RKO (cell line): ENCODE measurements around the gene MBD1.
A peak's percentile ranks its signal among the peaks of the same experiment; 100 is the strongest.
"Not testable (repeated sequence)": the region's sequence is repeated elsewhere in the genome, so short reads cannot be mapped to it uniquely, and the experiment has no call there.

Source experiments
- DNase-seq: peaks from one replicate; pipeline ENCODE4 v3.0.0-alpha.2; 2016; ENCODE audit warnings: low spot score

The MBD1 gene

DNA sequence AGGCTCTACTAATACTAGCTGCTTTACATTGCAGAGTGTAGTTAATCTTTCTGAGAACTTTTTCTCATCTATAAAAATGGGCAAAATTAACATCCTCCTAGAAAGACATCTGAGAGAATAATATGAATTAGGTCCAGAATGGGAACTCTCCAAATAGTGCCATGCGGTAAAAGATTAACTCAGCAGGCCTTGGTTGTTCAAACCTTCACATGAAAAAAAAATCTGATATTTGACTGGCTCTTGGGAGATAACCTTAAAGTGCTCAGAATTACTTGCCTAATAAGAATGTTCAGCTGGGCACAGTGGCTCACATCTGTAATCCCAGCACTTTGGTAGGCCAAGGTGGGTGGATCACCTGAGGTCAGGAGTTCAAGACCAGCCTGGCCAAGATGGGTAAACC, 11.7 kb upstream of the MBD1 start:
- no peak for DNase-seq

DNA sequence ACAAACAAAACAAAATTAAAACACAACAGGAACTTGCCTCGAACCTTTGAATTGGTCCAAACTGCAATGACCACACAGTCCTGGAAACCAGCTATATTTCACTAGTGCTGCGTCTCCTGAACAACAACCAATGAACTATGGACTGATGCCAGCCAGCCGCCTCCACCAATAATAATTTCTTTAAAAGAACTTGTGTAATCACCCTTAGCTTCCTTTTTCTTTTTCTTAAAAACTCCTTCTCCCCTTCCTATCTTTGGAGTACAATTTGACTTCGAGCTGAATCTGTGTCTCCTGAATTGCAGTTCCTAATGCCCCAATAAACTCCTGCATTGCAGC, 7.8 kb upstream of the MBD1 start:
- no peak for DNase-seq

DNA sequence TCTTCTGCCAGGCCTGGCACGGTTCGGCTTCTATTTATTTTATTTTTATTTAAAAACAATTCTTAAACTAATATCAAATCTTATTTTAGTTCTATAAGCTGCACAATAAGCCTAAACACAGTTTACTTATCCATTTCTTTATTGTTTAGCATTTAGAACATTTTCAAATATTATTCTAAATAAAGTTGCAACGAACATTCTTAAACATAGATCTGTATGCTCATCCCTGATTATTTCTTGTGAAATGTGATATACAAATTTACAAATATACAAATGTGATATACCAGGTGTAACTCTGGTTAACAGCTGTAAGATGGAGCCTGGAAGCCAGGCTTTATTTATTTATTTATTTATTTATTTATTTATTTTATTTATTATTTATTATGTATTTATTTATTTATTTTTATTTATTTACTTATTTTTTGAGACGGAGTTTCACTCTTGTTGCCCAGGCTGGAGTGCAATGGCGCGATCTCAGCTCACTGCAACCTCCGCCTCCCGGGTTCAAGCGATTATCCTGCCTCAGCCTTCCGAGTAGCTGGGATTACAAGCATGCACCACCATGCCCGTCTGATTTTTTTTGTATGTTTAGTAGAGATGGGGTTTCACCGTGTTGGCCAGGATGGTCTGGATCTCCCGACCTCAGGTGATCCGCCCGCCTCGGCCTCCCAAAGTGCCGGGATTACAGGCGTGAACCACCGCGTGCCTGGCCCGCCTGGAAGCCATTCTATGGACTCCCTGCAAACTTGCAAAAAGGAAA, 7.2 kb upstream of the MBD1 start:
- not testable (repeated sequence) for DNase-seq

DNA sequence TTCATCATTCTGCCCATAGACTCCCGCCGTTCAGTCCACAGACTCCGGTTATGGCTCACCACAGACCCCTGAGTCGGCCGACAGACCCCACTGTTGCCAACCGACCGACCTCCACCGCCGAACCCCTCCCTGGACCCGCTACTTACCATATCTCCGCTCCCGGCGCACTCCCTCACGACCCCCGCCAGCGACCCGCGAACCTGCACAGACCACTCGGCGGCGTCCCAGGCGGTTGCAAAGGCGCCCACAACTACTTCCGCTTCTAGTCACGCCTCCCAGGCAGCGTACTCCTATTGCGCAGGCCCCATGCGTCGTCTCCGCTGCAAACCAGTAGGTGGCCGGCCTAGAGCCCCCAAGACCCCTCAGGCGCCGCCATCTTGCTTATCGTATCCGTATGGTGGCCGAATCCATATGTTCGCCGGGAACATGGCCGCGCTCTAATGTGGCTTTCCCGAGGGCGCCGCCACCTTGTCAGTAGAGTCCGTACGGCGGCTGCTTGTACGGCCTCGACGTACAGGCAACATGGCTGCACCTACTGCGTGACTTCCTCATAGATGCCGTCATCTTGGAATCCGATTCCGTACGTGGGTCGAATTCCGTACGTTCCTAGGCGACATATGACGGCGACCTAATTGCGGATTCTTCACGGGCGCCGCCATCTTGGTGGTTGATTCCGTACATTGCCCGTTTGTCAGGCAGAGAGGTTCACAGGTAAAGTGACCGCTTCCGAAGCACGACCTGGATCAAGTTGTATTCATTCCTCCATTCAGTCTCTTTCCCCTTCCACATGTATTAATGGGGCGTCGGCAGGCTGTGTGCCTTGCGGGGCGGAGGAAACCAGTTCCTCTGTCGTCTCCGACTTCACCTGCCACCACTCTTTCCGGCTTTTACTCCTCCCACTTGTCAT, 6.4 kb upstream of the MBD1 start, which contains the start of gene CXXC1:
TSS of gene CXXC1 (minus strand) at position 252 of the 907 bp plus-strand sequence. CDS start at position 149, 103 bp downstream.
- DNase-seq: peak; percentile 99

DNA sequence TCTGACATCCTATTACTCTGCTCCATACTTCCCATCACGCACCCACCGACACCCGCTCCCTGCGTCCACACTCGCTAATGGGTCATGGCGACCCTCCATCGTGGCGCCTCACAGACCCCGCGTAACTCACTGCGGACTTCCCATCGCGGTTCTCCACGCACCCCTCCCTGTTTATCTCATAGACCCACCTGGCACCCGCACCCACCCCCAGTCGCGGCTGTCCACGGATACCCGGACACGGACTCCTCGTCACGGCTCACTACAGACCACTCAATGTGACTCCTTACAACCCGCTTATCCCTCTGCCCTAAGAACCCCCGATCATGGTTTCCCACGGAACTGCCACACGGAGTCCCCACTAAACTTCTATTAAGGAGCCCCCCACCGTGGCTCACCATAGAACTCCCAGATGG, 5.7 kb upstream of the MBD1 start:
- peak; percentile 32 for DNase-seq

DNA sequence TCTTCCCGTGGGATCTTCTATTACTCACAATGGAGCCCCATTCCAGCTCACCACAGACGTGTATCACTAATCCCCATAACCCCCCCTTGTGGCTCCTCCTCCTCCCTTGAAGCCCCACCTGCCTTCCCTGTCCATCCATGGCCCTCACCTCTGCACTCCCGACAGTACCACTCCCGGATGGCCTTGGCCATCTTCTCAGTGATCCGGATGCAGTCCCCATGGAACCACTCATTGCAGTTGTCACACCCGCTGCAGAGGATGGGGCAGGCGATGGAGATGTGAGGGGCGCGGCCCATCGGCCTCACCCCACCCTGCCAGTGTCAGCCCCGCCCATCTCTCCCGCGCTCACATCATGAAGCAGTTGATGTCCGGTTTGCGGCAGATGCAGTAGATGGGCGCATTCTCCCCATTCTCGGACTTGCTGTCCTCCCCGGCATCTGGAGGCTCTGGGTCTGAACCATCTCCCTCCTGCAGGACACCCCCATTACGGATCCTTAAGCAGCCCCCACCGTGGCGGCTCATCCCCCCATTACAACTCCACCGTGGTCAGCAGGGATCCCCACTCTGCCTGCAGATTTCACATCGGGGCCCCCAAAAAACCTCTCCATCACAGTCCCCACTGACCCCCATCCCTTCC, 5.2 kb upstream of the MBD1 start:
- peak; percentile 72 for DNase-seq

DNA sequence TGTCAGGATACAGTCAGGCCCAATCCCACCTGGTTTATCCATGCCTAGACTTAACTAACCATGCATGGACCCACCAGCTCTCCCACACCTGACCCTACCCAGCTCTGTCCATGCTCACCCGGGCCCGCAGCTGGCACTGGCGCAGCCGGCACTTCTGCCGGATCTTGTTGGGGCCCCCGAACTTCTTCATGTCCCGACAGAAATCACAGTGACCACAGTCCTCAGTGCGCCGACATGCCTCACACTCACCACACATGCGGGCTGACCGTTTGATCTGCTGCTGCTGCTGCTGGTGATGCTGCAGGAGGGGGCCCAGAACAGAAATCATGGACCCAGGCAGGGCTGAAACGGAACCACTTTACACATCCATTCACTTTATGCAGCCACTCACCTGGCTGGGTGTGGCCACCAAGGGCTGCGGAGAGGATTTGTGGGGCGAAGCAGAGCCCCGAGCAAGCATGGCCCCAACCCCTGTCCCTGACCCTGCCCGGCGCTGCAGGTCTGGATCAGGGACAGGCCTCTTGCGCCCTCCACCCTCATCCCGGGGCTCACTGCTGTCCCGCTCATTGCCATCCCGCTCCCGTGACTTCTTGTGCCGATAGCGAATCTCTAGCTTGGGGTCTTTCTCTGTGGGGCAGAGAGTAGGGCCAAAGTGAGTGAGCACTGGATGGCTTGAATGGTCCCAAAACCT, 4.5 kb upstream of the MBD1 start:
- DNase-seq: no peak

DNA sequence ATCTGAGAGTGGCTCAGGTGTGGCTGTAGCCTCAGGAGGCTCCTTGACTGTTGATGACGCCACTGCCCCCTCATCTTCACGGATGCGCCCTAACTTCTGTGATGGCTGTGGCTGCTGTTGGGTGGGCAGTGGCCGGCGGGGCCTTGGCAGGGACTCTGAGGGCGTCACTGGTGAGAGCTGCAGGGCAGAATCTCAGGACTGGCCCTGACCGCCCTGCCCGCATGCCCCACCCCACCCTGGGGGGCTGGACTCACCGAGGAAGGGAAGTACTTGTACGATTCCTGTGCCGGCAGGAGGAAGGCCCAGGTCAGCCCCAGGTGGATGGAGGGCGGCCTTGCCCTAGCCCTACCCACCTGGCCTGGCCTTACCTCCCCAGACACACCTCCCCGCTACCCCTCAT, 3.7 kb upstream of the MBD1 start:
- DNase-seq: no peak

DNA sequence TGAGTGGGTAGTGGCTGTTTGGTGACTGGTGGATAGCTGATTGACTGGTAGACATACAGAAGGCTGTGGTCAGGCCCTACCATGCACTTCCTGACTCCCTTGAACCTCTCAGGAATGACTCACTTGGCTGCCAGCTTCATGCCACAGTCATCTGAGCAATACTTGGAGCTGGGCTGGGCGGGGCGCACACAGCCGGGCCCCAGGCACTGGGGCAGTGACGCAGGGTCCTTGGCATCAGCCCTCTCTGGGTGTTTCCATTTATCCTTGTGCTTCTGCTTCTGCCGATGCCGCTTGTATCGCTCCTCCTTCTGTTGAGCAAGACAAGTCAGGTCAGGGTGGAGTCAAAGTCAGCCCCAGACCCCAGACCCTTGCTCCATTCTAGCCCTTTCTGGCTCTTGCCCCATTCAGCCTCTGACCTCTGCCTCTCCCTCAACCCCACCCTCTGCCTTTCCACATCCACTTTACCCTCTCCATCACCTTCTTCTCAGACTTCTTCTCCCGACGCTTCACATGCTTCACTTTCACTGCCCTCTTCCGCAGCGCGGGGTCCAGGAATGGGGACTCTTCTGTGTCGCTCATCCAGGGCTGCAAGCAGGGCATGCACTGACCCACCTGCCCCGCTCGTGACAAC, 3.0 kb upstream of the MBD1 start:
- peak; percentile 53 for DNase-seq

DNA sequence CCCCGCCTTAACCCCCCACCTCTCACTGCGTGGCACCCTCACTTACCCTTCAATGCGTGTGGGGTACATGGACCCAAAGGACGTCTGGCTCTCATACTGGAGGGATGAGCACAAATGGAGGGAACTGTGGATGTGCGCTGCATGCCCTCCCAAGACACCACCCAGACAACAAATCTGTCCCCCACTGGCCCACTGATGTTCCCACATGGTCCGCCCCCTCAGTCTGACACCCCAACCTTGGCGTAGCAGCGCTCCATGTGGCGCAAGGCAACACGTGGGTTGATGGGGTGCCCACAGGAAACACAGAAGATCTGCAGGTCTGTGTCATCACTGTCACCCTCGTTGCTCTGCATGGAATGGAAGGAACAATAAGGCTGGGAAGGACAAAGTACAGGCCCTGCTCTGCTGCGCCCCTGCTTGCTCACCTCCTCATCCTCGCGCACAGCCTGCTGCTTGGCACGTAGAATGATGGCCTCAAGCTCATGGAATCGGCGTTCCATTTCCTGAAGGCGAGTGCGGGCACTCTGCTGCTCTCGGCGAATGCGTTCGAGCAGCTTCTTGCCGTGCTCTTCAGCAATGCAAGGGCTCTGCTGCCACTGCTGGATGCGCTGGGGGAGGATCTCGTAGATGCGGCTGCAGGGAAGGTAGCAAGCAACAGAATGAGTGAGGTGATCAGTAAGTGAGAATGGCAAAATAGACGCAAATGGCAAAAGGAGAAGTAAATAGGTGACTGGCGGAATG, 2.3 kb upstream of the MBD1 start:
- no peak for DNase-seq

DNA sequence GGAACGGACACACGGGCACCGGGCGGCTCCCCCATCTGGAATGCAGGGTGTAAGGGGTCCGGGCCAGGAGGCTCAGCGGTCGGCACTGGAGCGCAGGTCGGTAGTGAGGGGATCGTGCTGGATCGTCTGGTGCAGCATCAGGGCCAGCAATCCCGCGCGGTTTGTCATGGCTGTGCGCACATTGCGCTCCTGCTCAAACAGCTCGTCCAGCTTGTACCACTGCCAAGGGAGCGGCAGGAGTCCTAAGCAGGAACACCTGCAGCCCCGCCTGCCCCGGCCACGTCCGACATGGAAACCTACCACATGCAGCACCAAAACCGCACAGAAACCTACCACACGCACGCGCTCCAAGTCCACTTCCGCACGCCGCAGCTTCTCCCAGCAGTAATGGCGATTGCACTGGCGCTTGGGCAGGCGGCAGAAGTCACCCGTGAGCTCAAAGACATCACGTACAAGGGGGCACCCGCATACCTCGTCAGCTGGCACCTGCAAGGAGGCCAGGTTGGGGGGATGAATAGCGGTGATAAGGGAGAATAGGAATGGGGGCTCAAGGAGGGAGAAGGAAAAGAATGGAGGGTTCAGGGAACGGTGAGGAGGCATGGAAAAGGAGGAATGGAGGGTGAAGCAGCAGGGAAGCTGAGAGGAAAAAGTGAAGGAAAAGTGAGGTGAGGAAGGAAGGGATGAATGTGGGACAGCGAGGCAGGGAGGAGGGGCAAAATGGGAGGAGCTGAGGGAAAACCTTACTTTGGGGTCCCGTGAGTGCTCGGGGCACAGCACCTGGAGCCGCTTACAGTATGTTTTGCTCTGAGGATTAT, 1.4 kb upstream of the MBD1 start:
- DNase-seq: no peak

DNA sequence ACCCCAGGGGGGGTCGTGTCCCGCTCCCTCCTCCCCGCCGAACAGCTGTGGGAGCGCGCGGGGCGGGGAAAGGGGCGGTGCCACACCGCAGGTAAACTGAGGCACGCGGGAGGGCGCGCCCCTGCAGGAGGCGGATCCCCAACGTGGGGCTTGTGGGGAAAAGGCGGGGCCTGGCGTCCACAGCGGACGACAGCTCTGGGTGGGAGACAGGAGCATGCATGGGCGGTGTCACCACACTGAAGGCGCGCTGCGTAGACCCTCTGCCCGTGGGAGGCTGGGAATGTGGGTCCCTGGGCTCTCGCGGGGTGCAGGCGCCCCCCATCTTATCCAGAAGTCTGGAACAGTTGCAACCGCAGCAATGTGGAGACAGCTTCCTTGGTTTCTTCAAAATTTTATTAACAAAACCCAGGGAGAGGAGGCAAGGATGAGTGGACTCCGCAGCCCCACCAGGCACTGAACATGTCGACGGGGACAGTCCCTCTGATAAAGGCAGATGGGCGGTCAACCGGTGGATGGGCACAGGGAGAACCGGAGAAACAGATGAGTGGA, 723 bp upstream of the MBD1 start:
- DNase-seq: no peak

DNA sequence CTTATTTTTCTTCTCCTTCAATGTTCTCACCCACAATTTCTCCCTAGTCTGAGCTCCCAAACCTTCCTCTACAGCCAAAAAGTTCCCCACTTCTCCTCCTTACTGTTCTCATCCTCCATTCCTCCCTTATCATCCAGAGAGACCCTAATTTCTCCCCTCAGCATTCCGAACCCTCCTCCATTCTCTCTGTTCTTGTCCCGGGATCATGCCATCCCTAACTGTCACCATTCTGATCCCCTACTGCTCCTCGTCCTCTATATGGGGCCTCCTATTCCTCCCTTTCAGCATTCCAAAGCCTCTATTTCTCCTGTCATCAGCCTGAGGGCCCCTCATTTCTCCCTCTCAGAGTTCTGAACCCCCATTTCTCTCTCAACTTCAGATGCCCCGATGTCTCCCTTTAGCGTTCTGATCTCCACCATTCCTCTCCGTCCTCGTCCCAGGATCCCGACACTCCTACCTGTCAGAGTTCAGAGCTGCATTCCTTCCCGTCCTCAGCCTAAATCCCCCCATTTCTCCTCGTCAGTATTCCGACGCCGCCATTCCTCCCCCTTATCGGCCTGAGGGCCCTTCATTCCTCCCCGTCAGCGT, 522 bp downstream of the MBD1 start:
- DNase-seq: no peak

DNA sequence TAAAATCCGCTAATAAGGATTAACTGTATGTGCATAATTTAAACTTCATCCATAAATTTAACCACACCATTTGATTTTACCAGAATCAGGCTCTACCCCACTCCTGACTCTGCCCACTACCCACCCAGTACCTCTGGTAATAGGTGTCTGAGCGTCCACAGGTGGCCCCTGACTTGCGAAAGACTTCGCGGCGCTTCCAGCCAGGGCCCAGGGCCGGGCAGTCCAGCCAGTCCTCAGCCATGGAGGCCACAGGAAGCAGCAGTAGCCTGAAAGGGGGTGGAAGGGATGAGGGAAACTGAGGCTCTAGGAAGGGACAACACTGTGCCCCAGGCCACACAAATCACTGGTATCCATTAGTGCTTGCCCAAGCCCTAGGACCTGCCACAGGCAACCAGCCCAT, 1.6 kb downstream of the MBD1 start:
- DNase-seq: no peak

DNA sequence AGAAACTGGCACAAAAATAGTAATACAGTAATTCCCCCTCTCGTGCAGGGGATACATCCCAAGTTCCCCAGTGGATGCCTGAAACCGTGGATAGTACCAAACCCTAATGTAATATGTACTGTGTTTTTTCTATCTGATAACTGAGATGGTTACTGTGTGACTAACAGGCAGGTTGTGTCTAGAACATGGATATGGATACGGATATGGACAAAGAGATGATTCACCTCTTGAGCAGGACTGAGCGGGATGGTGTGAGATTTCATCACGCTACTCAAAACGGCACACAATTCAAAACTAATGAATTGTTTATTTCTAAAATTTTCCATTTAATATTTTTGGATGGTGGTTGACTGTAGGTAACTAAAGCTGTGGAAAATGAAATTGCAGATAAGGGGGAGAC, 3.4 kb downstream of the MBD1 start:
- DNase-seq: peak; percentile 52

DNA sequence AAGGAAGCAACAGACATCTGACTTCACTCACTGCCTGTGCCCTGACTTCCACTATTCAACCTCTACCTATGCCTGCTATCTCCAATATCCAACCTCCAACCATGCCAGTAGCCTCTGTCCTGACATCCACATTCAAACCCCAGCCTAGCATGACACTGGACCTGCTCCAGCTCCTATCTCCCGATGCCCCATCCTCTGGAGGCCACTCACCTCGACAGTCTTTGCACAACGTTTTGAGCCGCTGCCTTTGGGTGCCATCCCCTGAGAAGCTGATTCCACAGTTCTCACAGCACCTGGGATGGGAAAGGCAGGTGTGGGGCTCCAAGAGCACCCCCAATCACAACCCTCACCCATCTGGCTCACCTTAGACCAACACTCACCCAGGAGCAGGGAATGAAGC, 4.9 kb downstream of the MBD1 start:
- no peak for DNase-seq

DNA sequence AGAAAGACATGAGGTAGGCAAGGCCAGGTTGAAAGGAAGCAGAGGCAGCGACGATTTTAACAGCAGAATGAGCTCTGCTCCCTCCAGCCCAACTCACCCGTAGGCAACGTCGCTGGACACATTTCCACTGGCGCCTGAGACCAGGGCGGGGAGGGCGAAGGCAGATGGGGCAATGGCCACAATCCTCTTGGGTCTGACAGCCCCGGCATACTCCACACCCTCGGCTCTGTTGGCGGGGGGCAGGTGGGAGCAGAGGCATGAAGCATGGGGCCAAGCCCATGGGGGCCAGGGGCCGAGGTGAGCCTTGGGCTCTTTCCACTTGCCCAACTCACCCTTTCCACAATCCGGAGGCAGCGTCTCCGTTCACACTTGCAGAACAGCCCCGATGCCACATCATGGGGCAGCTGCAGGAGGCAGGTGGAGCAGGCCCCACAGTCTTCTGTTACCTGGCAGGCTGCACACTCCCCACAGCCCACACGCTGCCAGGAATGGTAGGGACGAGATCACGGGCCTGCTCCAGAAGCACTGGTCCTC, 5.8 kb downstream of the MBD1 start:
- no peak for DNase-seq

DNA sequence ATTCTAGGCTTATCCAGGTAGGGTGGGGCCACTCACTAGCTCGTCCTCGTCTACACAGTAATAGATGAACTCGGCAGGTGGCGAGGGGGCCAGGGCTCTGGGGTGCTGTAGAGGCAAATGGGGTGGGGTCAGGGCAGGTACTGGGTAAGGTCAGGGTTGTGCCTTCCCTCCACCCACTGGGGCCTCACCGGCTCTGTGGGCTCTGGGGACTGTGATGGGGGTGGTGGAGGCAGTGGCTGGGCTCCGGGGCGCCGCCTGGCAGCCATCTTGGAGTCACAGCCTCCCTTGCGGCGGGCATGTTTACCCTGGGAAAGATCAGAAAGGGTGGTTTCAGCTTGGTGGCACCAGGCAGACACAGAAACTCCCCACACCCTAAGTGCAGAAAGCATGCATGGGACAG, 6.4 kb downstream of the MBD1 start:
- DNase-seq: no peak

DNA sequence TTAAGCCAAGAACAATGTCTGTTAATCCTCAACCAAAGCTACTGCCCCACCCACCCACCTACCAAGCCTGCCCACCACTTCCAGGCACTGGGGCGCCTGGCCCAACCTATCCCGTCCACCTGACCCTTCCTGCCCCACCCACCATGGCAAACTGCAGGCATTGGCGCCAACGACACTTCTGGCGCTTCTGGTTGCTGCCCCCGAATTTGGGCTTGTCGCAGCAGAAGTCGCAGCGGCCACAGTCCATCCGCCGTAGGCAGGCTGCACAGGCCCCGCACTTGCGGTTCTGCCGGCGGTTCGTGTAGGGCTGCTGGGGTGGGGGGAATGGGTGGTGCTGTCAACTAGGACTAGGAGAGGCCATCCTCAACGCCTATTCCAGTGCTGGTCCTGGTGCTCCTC, 7.3 kb downstream of the MBD1 start:
- DNase-seq: no peak
